ENCODE results near the gene SETD3. TPM values are rescaled to one million over a fixed set of nuclear protein-coding genes. Genes with fewer than 3 reads are reported as not detected.

Gene SETD3
- total RNA-seq, 4 donors from 2014 or later = 135 to 170 (median 148) TPM

GRCh38 chr14:99382071-99382470, 98.6 kb downstream of the SETD3 start:
- no peak overlapping the region for H3K27ac ChIP-seq (replicated peaks in 1 of 4)
- WGBS = 76% methylated on average over 11 of the region's 16 CpGs
- peaks cover 0 to 78% (median 0%) of the 10 kb centered on the region in 4 donors for H3K27me3 ChIP-seq
- H3K36me3 ChIP-seq = no peaks in the 10 kb centered on the region
- no peaks in the 10 kb centered on the region for H3K9me3 ChIP-seq
- no peaks in the 10 kb centered on the region for H3K4me1 ChIP-seq
- DNase-seq (ENCODE audit: extremely low spot score) = no peak
- TF ChIP-seq CTCF (IDR thresholded peaks at IDR 0.05) = no peak
- no peak for TF ChIP-seq EP300 (IDR thresholded peaks at IDR 0.05)
- TF ChIP-seq POLR2A (IDR thresholded peaks at IDR 0.05; ENCODE audit: low read depth) = no peak
- TF ChIP-seq POLR2AphosphoS5 (IDR thresholded peaks at IDR 0.05) = no peak
- no peak overlapping the region for H3K4me3 ChIP-seq
- intact Hi-C loops (cut with DNase I) = no loop called here

GRCh38 chr14:99381688-99382060, 99.0 kb downstream of the SETD3 start:
- TF ChIP-seq EP300 (IDR thresholded peaks at IDR 0.05) (no peak), POLR2AphosphoS5 (IDR thresholded peaks at IDR 0.05) (no peak), CTCF (IDR thresholded peaks at IDR 0.05) (no peak), POLR2A (IDR thresholded peaks at IDR 0.05; ENCODE audit: low read depth) (no peak)
- Histone ChIP-seq H3K4me3 (no peak overlapping the region), H3K4me1 (no peaks in the 10 kb centered on the region), H3K36me3 (no peaks in the 10 kb centered on the region), H3K27me3 (peaks cover 0 to 75% (median 0%) of the 10 kb centered on the region in 4 donors), H3K27ac (replicated peaks in 1 of 4) (no peak overlapping the region), H3K9me3 (no peaks in the 10 kb centered on the region)
- intact Hi-C loops (cut with DNase I) = no loop called here
- WGBS = 80% methylated on average over 7 of the region's 8 CpGs
- DNase-seq (ENCODE audit: extremely low spot score) = no peak

GRCh38 chr14:99380991-99381687, 99.5 kb downstream of the SETD3 start:
- H3K4me1 ChIP-seq = no peaks in the 10 kb centered on the region
- no peak for DNase-seq (ENCODE audit: extremely low spot score)
- no peak overlapping the region for H3K4me3 ChIP-seq
- H3K27me3 ChIP-seq = peaks cover 0 to 70% (median 0%) of the 10 kb centered on the region in 4 donors
- intact Hi-C loops (cut with DNase I) = no loop called here
- no peaks in the 10 kb centered on the region for H3K9me3 ChIP-seq
- no peaks in the 10 kb centered on the region for H3K36me3 ChIP-seq
- WGBS = 72% methylated on average over 18 of the region's 18 CpGs
- no peak overlapping the region for H3K27ac ChIP-seq (replicated peaks in 1 of 4)
- no peak for TF ChIP-seq CTCF (IDR thresholded peaks at IDR 0.05)
- TF ChIP-seq EP300 (IDR thresholded peaks at IDR 0.05) = no peak
- TF ChIP-seq POLR2AphosphoS5 (IDR thresholded peaks at IDR 0.05) = no peak

GRCh38 chr14:99380402-99380801, 100.3 kb downstream of the SETD3 start:
- Histone ChIP-seq H3K4me1 (no peaks in the 10 kb centered on the region), H3K27me3 (peaks cover 0 to 62% (median 0%) of the 10 kb centered on the region in 4 donors), H3K4me3 (no peak overlapping the region), H3K36me3 (no peaks in the 10 kb centered on the region), H3K27ac (replicated peaks in 1 of 4) (no peak overlapping the region), H3K9me3 (no peaks in the 10 kb centered on the region)
- intact Hi-C loops (cut with DNase I) = no loop called here
- no peak for TF ChIP-seq CTCF (IDR thresholded peaks at IDR 0.05)
- TF ChIP-seq POLR2AphosphoS5 (IDR thresholded peaks at IDR 0.05) = no peak
- no peak for TF ChIP-seq EP300 (IDR thresholded peaks at IDR 0.05)
- no peak for TF ChIP-seq POLR2A (IDR thresholded peaks at IDR 0.05; ENCODE audit: low read depth)
- WGBS = 60% methylated on average over 5 of the region's 5 CpGs
- no peak for DNase-seq (ENCODE audit: extremely low spot score)

- Histone ChIP-seq H3K4me1 (no peaks in the 10 kb centered on the region), H3K27ac (replicated peaks in 1 of 4) (no peak overlapping the region), H3K36me3 (no peaks in the 10 kb centered on the region), H3K4me3 (no peak overlapping the region), H3K27me3 (peaks cover 0 to 55% (median 0%) of the 10 kb centered on the region in 4 donors), H3K9me3 (no peaks in the 10 kb centered on the region)
- 63% methylated on average over 8 of the region's 9 CpGs for WGBS
- intact Hi-C loops (cut with DNase I) = no loop called here
- no peak for DNase-seq (ENCODE audit: extremely low spot score)
- TF ChIP-seq POLR2AphosphoS5 (IDR thresholded peaks at IDR 0.05) (no peak), EP300 (IDR thresholded peaks at IDR 0.05) (no peak), CTCF (IDR thresholded peaks at IDR 0.05) (no peak), POLR2A (IDR thresholded peaks at IDR 0.05; ENCODE audit: low read depth) (no peak)
Observed at GRCh38 chr14:99378782-99379214, 101.9 kb downstream of the SETD3 start.
